ENCODE results near the gene KCNIP4.

DNA sequence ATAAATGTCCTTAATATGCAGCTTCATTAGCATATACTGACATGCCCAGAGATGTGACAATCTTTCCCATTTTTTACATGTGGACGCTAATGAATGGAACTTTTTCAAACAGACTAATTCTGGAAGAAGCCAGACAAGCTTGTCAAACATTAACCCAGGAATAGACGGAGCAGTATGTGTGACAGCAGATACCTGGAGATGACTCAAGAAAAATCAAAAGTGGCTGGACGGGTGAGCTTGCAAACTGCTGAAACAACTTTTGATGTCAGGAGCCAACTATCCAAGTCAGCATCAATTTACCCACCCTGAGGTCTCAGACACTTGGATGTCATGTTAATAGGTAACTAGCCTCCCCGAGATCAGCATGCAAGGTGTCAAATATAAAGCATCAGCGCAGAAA, 1065.3 kb downstream of the KCNIP4 start:
- TF ChIP-seq EZH2 (IDR thresholded peaks at IDR 0.05): no peak
- TF ChIP-seq POLR2AphosphoS5 (IDR thresholded peaks at IDR 0.05; ENCODE audit: borderline replicate concordance, low read depth, low read length): no peak
- no peak for TF ChIP-seq FOXP2 (optimal IDR thresholded peaks at IDR 0.05; ENCODE audit: control extremely low read depth, extremely low read length, insufficient read depth)
